ENCODE data around the gene KRT81.
"Not testable (repeated sequence)": the region's sequence is repeated elsewhere in the genome, so short reads cannot be mapped to it uniquely, and the experiment has no call there.

Gene KRT81

DNA sequence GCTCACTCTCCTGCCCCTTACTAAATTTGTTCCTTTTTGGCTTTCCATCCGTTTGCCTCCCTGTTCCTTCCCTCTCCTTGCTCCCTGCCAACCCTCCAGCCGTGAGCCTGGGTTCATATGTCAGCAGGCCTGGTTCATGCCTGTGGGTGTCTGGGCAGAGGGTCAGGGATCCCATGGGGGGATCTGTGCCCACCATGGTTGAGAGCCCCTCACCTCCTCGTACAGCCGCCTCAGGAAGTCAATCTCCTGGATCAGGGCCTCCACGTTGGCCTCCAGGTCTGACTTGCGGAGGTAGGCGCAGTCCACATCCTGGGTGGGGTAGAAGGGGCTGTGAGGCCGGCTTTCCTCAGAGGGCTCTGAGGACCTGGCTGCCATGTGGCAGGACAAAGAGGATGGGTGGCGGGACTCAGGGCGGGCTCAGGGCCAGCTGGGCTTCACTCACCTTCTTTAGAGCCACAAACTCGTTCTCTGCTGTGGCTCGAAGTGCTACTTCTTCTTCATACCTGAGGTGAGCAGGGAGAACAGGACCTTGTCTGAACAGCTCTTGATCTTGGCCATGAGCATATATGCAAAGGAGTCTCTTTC lies 26.2 kb upstream of the KRT81 start:
- no peak for DNase-seq (ENCODE audit: low read depth in 2 of 2)

DNA sequence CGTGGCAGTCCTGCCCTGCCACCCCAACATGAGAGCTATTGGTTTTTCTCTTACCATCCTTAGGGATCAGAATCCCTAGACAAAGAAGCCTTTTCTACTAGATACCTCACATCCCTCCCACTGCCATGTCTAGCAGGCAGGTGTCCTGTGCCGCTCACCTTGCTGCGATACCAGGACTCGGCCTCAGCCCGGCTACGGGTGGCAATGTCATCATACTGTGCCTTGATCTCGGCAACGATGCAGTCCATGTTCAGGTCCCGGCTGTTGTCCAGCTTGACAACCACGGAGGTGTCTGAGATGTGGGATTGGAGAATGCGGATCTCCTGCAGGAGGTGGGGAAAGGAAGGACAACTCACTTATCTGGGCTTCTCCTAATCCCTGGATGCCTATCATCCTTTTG lies 25.4 kb upstream of the KRT81 start:
- no peak for DNase-seq (ENCODE audit: low read depth in 2 of 2)

DNA sequence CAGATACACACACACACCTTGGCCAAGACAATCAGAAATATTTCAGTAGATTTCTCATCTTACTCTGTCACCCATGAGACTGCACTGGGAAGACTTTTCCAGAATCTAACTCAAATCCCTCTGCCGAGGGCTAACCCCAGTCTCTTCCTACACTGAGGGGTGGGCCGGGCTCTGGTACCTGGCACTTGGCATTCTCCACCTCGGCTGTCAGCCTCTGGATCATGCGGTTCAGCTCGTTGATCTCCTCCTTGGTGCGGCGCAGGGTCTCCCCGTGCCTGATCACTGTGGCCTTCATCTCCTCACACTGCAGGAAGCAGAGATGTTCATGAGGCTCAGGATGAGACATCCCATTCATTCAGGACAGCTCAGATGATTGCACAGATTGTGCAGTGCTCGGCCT lies 25.0 kb upstream of the KRT81 start:
- DNase-seq (ENCODE audit: low read depth in 2 of 2): no peak

DNA sequence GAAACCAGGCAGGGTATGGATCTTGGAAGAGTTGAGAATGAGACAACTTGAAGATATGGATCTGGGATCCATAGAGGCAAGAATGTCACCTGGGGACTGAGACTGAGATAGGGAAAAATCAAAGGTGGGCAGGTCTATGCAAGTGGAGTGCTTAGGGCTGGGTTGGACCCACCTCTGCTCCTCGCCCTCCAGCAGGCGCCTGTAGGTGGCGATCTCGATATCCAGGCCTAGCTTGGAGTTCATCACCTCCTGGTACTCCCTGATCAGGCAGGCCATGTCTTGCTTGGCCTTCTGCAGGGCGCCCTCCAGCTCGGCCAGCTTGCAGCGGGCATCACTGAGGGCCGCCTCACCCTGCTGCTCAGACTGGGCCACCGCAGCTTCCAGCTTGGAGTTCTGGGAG lies 24.4 kb upstream of the KRT81 start:
- DNase-seq (ENCODE audit: low read depth in 2 of 2): not testable (repeated sequence)

DNA sequence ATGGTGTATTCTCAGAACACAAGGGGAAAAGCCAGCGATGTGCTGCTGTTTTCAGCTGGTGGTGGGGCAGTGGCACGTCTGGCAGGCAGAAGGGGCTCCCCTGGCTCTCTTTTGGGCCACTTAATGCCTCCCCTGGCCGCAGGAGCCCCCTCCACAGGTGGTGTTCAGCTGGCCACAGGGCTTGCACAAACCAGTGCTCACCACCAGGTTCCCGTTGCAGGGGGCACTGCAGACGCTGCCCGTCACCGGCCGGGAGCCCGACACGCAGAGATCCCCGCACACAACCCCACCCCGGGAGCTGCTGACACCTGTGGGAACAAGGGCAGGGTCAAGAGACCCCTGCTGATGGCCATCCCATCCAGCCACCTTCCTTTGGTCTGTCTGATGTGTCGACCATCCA lies 23.2 kb upstream of the KRT81 start:
- DNase-seq (ENCODE audit: low read depth in 2 of 2): no peak

DNA sequence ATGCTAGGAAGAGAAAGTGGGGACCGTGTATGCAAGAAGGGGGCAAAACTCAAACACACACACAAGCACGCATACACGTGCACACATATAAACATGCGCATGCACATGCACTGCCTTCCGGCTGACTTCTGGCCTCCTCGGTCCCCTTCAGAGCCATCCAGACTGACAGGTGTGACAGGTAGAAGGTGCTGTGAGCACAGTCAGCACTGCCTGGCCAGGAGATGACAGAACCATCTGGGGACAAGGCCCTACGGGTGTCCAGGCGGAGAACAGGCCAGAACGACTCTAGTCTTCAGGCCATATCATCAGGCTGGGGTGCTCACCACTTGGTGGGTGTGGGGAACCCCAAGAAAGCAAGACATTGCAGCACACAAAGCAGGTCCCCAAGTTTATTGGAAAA lies 22.6 kb upstream of the KRT81 start:
- no peak for DNase-seq (ENCODE audit: low read depth in 2 of 2)

DNA sequence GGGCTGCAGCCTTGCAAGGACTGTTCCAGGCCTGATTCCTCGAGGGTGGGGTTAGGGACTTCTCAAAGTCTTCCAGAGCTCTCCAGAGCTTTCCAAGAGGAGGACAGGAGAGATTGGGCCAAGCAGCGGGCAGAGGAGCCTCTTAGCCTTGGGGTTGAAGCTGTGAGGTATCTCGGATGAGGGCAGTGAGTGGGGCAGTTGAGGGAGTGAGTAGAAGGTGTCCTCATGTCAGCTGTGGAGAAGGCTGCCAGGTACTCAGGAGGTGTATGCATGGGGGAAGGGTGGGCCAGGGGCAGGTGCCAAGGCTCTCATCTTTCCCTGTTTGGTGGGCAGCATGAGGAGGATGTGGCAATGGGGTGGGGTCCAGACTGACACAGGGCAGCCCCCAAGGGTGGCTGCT lies 22.1 kb upstream of the KRT81 start:
- DNase-seq (ENCODE audit: low read depth in 2 of 2): no peak

DNA sequence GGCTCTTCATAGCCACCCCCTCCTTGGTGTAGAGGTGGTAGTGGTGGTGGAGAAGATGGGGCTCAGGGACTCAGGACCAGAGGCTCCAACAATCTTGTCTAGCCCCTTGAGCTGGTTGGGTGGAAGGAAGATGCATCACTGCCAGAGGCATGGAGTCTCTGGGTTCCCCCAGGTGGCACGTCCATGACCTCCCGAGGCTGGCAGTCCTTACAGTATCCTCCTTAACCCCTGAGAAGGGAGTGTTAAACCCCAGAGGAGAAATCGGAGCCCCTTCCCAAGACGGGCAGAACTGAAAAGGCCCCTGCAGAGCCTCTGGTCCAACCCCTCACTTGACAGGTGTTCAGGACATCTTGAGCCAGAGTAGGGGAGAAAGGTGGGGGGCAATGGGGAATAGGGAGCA lies 20.8 kb upstream of the KRT81 start:
- no peak for DNase-seq (ENCODE audit: low read depth in 2 of 2)

DNA sequence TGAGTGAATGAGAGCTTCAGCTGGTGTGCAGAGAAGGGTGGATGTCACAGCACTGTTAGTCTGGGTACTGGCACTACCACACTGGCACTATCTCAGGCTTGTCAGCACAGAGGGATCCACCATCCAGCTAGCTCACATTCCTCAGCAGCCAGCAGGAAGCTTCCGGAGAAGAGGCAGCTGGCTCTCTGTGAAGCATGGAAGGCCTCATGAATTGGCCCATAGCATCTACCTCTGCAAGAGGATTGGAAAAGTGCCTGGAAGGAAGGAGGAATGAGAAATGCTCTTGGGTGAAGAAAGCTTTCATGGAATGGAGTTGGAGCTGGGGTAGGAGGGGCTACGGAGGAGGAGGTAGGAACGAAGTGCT lies 19.9 kb upstream of the KRT81 start:
- DNase-seq (ENCODE audit: low read depth in 2 of 2): no peak

DNA sequence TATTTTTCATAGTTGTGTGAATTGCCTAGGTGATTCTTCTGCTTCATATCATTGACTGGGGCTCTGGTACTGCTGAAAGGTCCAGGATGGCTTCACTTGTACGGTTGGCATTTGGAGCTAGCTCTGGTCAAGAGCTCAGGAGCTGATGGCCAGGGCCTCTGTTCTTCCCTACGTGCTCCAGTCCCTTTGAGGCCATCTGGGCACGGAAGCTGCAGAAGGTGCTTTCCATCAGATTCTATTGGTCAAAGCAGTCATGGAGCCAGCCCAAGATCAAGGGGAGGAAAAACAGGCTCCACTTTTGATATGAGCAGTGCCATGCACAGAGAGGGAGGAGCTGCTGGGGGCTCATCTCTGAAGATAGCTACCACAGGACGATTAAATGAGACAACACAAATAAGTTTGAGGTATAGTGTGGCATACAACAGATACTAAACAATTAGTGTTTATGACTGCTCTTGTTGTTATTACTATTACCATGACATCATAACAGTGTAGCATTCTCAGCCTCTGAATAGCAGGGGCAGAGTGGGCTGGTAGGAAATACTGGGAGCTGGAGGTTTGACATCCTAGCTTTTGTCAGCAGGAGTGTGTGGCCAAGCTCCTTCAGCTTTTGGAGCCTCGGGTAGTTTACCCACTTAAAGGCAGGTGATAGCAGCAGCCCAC lies 19.4 kb upstream of the KRT81 start:
- no peak for DNase-seq (ENCODE audit: low read depth in 2 of 2)

DNA sequence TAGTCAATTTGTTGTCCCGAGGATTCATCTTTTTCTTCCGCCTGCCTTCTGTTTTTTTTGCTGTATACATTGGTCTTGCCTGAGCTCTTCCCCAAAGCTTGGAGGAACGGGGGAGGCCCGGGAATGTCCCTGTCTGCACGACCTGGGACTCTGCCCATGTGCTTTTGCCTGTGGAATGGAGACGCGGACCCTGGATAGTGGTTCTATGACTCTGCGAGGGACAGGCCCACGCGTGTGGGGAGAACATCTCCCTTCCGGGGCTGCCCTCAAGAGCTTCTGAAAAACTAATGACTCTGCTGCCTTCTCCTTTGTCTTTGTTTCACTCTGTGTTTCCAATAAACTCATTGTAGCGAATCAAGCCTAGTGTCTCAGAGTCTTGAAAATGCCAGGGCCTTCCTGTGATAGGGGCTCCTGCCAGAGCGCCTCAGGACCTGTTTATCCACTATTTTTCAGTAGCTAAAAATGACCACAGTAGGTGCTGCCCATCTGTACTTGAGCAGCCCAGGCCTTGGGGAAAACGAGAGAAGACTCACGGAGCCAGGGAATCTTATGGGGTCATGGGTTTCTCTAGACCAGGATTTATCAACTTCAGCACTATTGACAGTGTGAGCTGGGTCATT lies 17.6 kb upstream of the KRT81 start:
- no peak for DNase-seq (ENCODE audit: low read depth in 2 of 2)

DNA sequence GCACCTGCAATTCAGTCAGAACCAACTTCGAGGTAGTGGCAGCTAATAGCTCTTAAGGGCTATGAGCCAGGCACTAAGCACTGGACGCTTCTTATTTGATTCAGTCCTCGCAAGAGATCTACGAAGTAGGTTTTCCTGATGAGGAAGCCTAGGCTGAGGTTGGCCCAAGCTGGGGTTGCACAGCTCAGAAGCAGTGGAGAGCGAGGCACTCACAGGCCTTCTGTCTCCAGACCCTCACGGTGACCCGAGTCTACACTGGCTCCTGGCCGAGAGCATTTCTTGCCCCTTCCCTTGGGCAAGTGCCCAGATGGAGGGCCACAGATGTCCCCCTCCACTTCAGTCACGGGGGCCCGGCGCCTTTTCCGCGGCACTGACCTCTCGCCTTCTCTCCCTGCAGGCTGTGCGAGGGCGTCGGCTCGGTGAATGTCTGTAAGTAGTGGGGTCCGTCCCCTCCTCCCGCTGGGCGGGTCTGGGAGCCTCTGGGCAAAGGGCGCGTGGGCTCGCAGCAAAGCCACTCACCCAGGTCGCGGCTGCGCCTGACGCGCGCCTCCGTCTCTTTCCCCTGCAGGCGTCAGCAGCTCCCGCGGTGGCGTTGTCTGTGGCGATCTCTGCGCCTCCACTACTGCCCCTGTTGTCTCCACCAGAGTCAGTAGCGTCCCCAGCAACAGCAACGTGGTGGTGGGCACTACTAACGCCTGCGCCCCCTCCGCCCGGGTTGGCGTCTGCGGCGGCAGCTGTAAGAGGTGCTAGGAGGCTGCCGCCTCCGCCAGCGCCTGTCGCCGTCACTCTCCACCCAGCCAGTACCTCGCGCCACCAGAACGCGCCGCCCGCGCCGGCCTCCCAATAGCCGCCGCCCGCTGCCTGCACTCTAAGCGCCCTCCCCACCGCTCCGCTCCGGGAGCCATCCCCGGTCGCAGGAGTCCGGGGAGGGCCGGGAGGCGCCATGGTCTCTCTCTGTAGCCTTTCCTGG lies 16.8 kb upstream of the KRT81 start:
- no peak for DNase-seq (ENCODE audit: low read depth in 2 of 2)

DNA sequence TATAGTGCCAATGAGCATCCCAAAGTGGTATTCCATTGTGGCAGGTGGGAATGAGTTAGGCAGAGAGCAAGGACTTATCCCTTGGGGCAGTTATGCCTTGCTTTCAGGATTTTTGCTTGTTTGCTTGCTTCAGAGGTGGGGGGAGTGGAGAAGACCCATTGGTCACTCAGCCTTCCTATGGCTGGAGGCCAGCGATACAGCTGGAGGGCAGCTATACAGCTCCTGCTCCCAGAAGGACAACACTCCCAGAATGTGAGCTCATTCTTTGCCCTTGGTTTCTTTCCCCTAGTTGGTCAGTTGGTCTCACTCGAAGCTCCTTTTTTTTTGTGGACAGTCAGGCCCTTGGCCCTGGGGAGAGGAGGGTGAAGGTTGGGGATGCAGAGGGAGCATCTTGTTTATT lies 15.4 kb upstream of the KRT81 start:
- DNase-seq (ENCODE audit: low read depth in 2 of 2): no peak

DNA sequence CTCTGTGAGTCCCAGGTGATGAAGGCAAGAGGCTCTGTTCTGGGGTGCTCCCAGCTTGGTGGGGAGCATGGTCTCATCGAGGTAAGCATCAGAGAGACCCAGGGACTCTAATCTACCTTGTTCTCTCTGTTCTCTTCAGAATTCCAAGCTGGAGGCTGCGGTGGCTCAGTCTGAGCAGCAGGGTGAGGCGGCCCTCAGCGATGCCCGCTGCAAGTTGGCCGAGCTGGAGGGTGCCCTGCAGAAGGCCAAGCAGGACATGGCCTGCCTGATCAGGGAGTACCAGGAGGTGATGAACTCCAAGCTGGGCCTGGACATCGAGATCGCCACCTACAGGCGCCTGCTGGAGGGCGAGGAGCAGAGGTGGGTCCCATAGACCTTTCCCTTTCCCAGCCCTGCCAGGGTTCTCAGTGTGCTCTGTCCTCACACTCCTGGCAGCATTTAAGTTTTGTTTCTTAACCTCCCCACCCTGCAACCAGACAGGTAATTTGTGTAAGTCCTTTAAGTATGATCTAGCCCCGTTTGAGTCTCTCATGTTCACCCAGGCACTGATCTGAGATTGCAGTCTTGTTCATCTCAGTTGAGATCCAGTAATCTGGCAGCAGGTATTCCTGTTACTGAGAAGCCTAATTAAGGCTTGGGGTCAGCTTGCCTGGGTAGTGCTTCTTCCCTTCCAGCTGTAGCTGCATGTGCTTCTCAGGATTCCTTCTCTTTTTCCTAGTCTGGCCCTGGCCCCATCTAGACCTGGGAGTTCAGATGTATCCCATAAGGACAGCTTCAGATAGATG lies 14.8 kb upstream of the KRT81 start:
- DNase-seq (ENCODE audit: low read depth in 2 of 2): no peak

DNA sequence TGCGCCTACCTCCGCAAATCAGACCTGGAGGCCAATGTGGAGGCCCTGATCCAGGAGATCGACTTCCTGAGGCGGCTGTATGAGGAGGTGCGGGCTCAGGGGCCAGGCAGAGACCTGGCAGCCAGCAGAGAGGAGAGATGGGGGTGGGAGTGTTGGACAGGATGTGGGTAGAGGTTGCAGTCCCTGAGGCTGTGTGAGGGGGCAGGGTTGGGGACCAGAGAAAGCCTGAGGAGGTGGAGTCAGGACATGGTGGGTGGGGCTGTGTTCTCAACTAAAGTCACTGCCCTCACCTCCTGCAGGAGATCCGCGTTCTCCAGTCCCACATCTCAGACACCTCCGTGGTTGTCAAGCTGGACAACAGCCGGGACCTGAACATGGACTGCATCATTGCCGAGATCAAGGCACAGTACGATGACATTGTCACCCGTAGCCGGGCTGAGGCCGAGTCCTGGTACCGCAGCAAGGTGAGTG lies 13.6 kb upstream of the KRT81 start:
- not testable (repeated sequence) for DNase-seq (ENCODE audit: low read depth in 2 of 2)

DNA sequence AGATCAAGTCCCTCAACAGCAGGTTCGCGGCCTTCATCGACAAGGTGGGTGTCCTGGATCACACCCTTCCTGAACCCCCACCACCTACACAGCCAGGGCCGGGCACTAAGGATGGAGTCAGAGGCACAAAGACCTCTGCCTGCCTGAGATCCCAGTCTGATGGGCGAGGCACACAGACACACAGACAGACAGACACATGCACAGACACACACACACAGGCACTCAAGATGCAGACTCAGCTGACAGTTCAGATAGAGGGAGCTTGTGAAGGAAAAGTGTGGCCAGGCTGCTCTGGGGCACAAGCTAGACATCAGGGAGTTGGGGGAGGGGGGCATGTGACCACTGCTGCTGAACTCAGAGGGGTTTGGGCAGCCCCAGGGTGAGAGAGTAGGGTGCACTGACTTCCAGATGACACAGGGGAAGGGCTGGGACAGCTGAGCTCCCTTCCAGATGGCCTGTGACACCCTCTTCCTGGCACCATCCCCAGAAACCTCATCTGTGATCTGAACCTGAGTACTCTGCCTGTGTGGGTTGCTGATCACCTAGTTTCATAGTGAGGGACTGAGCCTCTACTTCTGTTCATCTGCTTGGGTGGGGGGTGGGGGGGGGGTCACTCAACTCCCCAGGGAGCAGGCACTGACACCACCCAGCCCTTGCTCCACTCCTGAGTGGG lies 11.0 kb upstream of the KRT81 start:
- not testable (repeated sequence) for DNase-seq (ENCODE audit: low read depth in 2 of 2)

DNA sequence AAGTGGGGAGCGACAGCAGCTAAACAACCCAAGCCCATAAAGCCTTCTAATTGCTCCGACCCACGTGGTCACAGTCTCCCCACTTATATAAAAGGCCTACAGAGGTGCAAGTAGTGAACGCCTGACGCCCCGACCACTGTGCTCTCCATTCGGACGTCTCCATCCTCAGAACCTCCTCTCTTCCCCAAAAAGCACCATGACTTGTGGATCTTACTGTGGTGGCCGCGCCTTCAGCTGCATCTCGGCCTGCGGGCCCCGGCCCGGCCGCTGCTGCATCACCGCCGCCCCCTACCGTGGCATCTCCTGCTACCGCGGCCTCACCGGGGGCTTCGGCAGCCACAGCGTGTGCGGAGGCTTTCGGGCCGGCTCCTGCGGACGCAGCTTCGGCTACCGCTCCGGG lies 10.4 kb upstream of the KRT81 start:
- not testable (repeated sequence) for DNase-seq (ENCODE audit: low read depth in 2 of 2)

DNA sequence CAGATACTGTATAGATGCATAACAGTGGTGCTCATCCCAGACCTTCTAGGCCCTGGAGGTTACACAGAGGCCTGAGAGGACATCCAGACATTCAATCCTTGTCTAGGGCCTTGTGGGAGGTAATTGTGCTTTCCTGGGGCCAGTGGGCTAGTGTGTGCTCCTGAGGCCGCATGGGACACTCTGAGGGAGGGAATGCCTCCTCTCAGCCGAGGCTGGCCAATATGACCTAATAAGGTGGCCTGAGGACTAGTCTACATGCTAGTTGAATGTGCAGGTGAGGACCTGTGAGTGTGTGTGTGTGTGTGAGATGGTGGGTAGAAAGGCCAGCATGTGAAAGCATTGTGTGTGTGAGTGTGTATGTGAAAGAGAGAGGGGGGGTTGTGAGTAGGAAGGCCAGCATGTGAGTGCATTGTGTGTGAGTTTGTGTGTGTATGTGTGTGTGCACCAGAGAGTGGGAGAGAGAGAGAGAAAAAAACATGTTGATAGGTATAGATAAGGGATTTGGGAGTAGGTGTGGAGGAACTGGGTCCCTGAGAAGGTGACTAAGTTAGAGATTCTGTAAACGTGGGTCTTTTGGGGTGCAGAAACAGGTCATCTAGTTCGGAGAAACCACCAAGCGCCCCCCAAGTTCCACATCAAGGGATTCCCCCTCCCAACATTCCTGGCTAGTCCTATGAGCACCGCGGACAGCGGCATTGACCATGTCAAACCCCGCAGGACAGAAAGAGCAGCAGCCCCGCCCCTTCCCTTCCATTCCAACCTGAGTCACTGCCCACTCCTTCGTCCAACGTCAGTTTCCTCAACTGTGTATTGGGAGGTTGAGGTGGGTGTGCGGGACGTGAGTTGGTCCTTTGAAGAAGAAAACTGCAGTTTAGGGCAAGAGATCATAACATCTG lies 9.7 kb upstream of the KRT81 start:
- no peak for DNase-seq (ENCODE audit: low read depth in 2 of 2)

DNA sequence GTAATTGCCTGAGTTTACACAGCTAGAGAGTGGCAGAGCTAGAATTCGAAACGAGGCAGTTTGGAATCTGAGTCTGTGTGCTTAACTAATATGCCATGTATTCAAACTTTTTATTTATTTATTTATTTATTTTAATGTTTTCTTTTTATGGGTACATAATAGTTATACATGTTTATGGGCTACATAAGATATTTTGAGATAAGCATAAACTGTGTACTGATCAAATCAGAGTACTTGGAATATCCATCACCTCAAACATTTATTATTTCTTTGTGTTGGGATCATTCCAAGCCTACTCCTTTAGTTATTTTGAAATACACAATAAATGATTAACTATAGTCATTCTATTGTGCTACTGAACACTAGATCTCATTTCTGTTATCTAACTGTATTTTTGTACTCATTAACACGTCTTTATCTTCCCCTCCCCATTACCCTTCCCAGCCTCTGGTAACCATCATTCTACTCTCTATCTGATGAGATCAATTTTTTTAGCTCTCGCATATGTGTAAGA lies 7.4 kb upstream of the KRT81 start:
- no peak for DNase-seq (ENCODE audit: low read depth in 2 of 2)
